Fibroblast of pulmonary artery (primary cell): ENCODE measurements around the gene CLEC20A.

Source experiments
- DNase-seq: peaks from one replicate; pipeline ENCODE4 v3.0.0-alpha.2; 2010; ENCODE audit warnings: low read depth
- H3K4me3 ChIP-seq: replicated peaks from 2 replicates; pipeline ENCODE4 v1.5.1; 2011; ENCODE audit warnings: low read depth, mild to moderate bottlenecking, control low read depth, low read length, moderate library complexity
- TF ChIP-seq, protein P1 (sequence below): IDR thresholded peaks from 2 replicates; pipeline ENCODE4 v1.5.1; 2011; ENCODE audit warnings: mild to moderate bottlenecking, control low read depth, low read length, inconsistent platforms; ENCODE audit errors: missing control alignments

Gene CLEC20A

GRCh38 chr1:178534137-178534868 is 37.5 kb upstream of the CLEC20A start:
- no peak overlapping the region for H3K4me3 ChIP-seq
- DNase-seq: no peak
- TF ChIP-seq, protein P1, sequence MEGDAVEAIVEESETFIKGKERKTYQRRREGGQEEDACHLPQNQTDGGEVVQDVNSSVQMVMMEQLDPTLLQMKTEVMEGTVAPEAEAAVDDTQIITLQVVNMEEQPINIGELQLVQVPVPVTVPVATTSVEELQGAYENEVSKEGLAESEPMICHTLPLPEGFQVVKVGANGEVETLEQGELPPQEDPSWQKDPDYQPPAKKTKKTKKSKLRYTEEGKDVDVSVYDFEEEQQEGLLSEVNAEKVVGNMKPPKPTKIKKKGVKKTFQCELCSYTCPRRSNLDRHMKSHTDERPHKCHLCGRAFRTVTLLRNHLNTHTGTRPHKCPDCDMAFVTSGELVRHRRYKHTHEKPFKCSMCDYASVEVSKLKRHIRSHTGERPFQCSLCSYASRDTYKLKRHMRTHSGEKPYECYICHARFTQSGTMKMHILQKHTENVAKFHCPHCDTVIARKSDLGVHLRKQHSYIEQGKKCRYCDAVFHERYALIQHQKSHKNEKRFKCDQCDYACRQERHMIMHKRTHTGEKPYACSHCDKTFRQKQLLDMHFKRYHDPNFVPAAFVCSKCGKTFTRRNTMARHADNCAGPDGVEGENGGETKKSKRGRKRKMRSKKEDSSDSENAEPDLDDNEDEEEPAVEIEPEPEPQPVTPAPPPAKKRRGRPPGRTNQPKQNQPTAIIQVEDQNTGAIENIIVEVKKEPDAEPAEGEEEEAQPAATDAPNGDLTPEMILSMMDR: no peak

DNA sequence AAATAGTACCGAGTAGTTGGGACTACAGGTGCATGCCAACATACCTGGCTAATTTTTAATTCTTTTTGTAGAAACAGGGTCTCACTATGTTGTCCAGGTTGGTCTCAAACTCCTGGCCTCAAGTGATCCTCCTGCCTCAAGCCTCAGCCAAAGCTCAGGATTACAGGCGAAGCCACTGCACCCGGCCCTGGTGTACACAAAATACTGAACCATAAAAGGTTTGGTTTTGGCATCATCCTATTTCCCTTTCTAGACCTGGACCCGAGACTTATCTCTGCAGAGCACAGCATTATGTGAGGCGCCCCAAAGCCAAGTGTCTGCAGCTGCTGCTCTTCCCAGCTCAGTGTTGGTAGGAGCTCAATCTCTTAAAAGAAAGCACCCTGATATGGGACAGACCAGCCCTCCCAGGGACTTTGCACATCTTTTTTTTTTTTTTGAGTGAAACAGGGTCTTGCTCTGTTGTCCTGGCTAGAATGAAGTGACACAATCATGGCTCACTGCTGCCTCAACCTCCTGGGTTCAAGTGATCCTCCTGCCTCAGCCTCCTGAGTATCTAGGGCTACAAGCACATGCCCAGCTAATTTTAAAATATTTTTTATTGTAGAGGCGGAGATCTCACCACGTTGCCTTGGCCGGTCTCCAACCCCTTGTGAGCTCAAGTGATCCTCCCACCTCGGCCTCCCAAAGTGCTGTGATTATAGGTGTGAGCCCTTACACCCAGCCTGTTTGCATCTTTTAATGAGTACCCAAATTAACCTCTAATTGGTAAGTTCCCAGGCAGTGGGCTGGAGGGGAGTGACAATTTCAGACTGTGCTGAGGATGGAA is 36.6 kb upstream of the CLEC20A start:
- DNase-seq: no peak
- TF ChIP-seq, protein P1: no peak
- H3K4me3 ChIP-seq: no peak overlapping the region

GRCh38 chr1:178532392-178532791 is 35.6 kb upstream of the CLEC20A start:
- TF ChIP-seq, protein P1: peak; percentile 85
- peak; percentile 86 for DNase-seq
- H3K4me3 ChIP-seq: no peak overlapping the region

DNA sequence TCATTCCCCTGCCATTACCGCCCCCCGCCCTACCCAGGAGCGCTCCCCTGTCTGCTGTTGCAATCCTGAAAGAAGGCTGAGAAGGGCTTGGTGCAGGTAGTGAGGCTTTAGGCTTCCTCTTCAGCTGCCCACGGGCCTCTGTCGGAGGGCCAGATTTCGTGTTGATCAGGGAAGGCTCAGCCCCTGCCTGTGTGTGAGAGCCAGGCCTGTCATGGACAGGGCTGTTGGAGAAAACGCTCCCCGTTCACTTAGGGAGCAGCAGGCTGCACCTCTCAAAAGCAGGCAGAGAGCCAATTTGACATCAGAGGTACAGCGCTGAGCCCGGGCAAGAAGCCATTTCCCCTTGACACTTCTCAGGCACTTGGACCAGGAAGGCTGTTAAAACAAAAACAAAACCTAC is 35.1 kb upstream of the CLEC20A start:
- no peak overlapping the region for H3K4me3 ChIP-seq
- DNase-seq: peak; percentile 14
- TF ChIP-seq, protein P1: no peak

- H3K4me3 ChIP-seq: no peak overlapping the region
- DNase-seq: no peak
- TF ChIP-seq, protein P1: no peak
Measured at GRCh38 chr1:178530502-178530901, 33.7 kb upstream of the CLEC20A start.

DNA sequence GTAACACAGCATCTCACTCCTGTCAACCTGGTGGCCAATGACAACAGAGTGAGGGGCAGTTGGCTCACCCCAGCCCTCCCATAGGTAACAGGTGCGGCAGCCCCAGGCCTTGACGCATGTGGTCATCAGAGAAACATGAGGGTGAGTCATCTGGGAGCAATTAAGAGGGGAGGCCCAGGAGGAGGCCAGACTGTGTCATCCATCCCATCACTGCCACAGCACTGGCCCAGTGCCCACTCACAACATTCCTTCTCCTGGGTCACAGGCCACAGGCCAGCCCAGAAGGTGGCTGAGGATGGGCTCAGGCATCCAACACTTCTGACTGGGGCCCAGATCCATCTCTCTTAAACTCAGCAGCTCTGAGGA is 33.3 kb upstream of the CLEC20A start:
- H3K4me3 ChIP-seq: no peak overlapping the region
- TF ChIP-seq, protein P1: no peak
- DNase-seq: peak; percentile 39
